Measurements from ENCODE around the gene TJP1. TPM values are rescaled to one million over a fixed set of nuclear protein-coding genes. Genes with fewer than 3 reads are reported as not detected.

Gene TJP1
- total and polyA plus RNA-seq, 2 of the 8 experiments (the other 6 are each of a cell fraction or from before 2014, with no cell fraction given), result 46.3 to 138 TPM

DNA sequence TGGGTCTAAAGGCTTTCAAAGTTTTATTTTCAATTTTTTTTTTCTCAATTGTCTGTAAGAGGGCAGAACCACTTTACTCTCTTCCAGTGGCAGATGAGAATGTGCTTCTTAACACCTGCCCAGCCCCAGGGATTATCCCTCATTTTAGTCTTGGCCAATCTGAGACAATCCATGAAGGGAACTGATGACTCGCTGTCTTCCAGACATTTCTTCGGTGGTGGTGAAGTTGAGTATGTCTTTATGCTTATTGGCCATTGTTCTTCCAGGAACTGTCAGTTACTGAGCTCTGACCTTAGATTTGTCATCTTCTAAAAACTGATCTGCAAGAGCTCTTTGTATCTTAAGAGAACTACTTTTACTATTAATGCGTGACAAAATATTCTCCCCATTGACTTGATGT lies 139.5 kb downstream of the TJP1 start:
- Histone ChIP-seq H2BK120ac (replicated peaks; ENCODE audit: low read depth, low read length) (no peak overlapping the region), H3K36me3 (ENCODE audit: control insufficient read depth in 2 of 4, insufficient read depth in 4 of 4, low read length in 3 of 4) (no peaks in the 10 kb centered on the region), H2AFZ (ENCODE audit: low read length) (no peak overlapping the region), H3K27ac (ENCODE audit: low read depth, low read length) (no peak overlapping the region), H4K20me1 (replicated peaks in 1 of 2; ENCODE audit: control insufficient read depth in 1 of 2, insufficient read depth in 2 of 2, low read length in 2 of 2) (no peaks in the 10 kb centered on the region), H3K14ac (ENCODE audit: insufficient read length) (no peak overlapping the region), H3K79me1 (ENCODE audit: low read depth, low read length) (no peaks in the 10 kb centered on the region), H3K23ac (ENCODE audit: insufficient read length) (no peak overlapping the region), H2AK5ac (ENCODE audit: low read depth, low read length) (no peak overlapping the region), H3K79me2 (ENCODE audit: control insufficient read depth in 1 of 2, insufficient read depth in 2 of 2, low read length in 2 of 2) (no peaks in the 10 kb centered on the region), H2BK20ac (ENCODE audit: low read length) (no peak overlapping the region), H4K5ac (ENCODE audit: insufficient read length, low read depth, low read length) (no peak overlapping the region), H3K56ac (replicated peaks; ENCODE audit: insufficient read length, low read depth, low read length) (no peak overlapping the region), H4K8ac (ENCODE audit: extremely low read depth, insufficient read depth, low read length) (no peak overlapping the region), H2BK5ac (ENCODE audit: low read depth, low read length) (no peak overlapping the region), H3K4me1 (replicated peaks in 1 of 4; ENCODE audit: control insufficient read depth in 3 of 4, insufficient read depth in 4 of 4, low read length in 3 of 4) (peaks cover 0 to 2% (median 0%) of the 10 kb centered on the region in 4 experiments; a peak in 1 of 7 replicates), H3K9ac (replicated peaks in 1 of 4; ENCODE audit: extremely low read depth in 1 of 4, low read depth in 3 of 4, low read length in 3 of 4) (no peak overlapping the region), H3K4ac (replicated peaks; ENCODE audit: insufficient read length, low read depth, low read length) (no peak overlapping the region), H2BK12ac (ENCODE audit: low read depth, low read length) (no peak overlapping the region), H3K4me3 (ENCODE audit: extremely low read depth in 1 of 4, insufficient read depth in 2 of 4, low read depth in 3 of 4, low read length in 4 of 4) (no peak overlapping the region), H4K91ac (replicated peaks; ENCODE audit: insufficient read length, low read length) (no peak overlapping the region), H3K18ac (ENCODE audit: extremely low read depth, low read length) (no peak overlapping the region), H3K27me3 (replicated peaks in 1 of 4; ENCODE audit: control insufficient read depth in 3 of 4, extremely low read depth in 1 of 4, insufficient read depth in 3 of 4, low read length in 3 of 4) (no peaks in the 10 kb centered on the region), H3K4me2 (ENCODE audit: insufficient read depth in 1 of 2, low read depth in 2 of 2, low read length in 2 of 2) (no peak overlapping the region), H3K23me2 (ENCODE audit: low read depth, low read length) (no peaks in the 10 kb centered on the region), H3K9me3 (ENCODE audit: insufficient read depth in 2 of 2, low read depth in 1 of 2, low read length in 1 of 2) (peaks cover 0 to 3% of the 10 kb centered on the region in 2 experiments; a peak in 1 of 4 replicates), H2BK15ac (ENCODE audit: low read length) (no peak overlapping the region)
- FAIRE-seq (no peak), DNase-seq (ENCODE audit: low read depth in 1 of 2, low spot score in 2 of 2) (no peak)
- CTCF ChIA-PET (ENCODE audit: partially characterized antibody), result interaction anchor here (0.7 kb wide), 1 partner anchor 96 kb away, joined by 3 read pairs; no protein-coding TSS in a partner anchor
- POLR2A ChIA-PET (ENCODE audit: partially characterized antibody), result interaction anchor here (0.6 kb wide), 1 partner anchor 26 kb away, joined by 3 read pairs; no protein-coding TSS in a partner anchor
- WGBS, 2 experiments (ENCODE audit: extremely low coverage in 1 of 2, insufficient coverage in 1 of 2, insufficient read length in 1 of 2, insufficient replicate concordance in 2 of 2, low coverage in 1 of 2, low lambda C conversion rate in 2 of 2, missing lambda C conversion rate in 1 of 2), result 95% methylated on average over 3 of the region's 3 CpGs; no CpG with 5 or more reads in 1 of the 2 experiments
- no peak for TF ChIP-seq BACH1 (IDR thresholded peaks at IDR 0.05; ENCODE audit: low read length)
- TF ChIP-seq SP4 (IDR thresholded peaks at IDR 0.05; ENCODE audit: low read length), result no peak
- TF ChIP-seq EZH2 (IDR thresholded peaks at IDR 0.05; ENCODE audit: low read depth, low read length, severe bottlenecking), result no peak
- no peak for TF ChIP-seq CBX8 (IDR thresholded peaks at IDR 0.05; ENCODE audit: borderline replicate concordance, low read depth, low read length)
- TF ChIP-seq TBP (IDR thresholded peaks at IDR 0.05; ENCODE audit: low read depth, low read length), result no peak
- no peak for TF ChIP-seq BCL11A (IDR thresholded peaks at IDR 0.05; ENCODE audit: low read depth in 2 of 2, low read length in 2 of 2)
- no peak for TF ChIP-seq NANOG (IDR thresholded peaks at IDR 0.05; ENCODE audit: insufficient read depth, low read depth, low read length, poor library complexity, severe bottlenecking)
- TF ChIP-seq KDM1A (IDR thresholded peaks at IDR 0.05; ENCODE audit: borderline replicate concordance, low read length), result no peak
- TF ChIP-seq POLR2A (IDR thresholded peaks at IDR 0.05; ENCODE audit: control extremely low read depth in 1 of 2, low read depth in 2 of 2, low read length in 2 of 2), result no peak
- TF ChIP-seq HDAC2 (IDR thresholded peaks at IDR 0.05; ENCODE audit: borderline replicate concordance in 1 of 2, low read depth in 2 of 2, low read length in 2 of 2), result no peak
- TF ChIP-seq, protein P1, sequence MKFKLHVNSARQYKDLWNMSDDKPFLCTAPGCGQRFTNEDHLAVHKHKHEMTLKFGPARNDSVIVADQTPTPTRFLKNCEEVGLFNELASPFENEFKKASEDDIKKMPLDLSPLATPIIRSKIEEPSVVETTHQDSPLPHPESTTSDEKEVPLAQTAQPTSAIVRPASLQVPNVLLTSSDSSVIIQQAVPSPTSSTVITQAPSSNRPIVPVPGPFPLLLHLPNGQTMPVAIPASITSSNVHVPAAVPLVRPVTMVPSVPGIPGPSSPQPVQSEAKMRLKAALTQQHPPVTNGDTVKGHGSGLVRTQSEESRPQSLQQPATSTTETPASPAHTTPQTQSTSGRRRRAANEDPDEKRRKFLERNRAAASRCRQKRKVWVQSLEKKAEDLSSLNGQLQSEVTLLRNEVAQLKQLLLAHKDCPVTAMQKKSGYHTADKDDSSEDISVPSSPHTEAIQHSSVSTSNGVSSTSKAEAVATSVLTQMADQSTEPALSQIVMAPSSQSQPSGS (IDR thresholded peaks at IDR 0.05; ENCODE audit: low read length), result no peak
- no peak for TF ChIP-seq FOSL1 (IDR thresholded peaks at IDR 0.05; ENCODE audit: insufficient read depth, low read depth, low read length)
- TF ChIP-seq MAFK (IDR thresholded peaks at IDR 0.05; ENCODE audit: low read depth, low read length), result no peak
